NCI-H345 (cell line): Measurements from ENCODE around the gene PRR13.

Experiments
- DNase-seq: peaks from one replicate; lab custom pipeline; 2025; lab: John Stamatoyannopoulos, UW

Gene PRR13

GRCh38 chr12:53493610-53494391 lies 52.3 kb downstream of the PRR13 start:
- DNase-seq: peak; percentile 26
